Measurements from ENCODE around the gene DENND5B.

DNA sequence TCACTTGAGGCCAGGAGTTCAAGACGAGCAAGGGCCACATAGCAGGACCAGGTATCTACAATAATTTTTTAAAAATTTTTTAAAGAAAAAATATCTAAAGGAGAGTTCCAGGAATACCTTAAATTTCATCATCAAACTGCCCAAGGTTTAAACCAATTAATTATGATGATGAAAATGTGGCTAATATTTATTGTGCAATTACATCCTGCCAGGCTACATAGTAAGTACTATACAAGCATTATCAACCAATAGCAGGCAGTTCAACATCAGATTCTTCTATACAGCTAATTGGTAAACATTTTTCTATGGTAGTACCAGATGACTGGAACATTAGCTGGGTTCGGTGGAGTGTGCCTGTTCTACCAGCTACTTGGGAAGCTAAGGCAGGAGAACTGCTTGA, 24.4 kb downstream of the DENND5B start:
- TF ChIP-seq, protein P1, sequence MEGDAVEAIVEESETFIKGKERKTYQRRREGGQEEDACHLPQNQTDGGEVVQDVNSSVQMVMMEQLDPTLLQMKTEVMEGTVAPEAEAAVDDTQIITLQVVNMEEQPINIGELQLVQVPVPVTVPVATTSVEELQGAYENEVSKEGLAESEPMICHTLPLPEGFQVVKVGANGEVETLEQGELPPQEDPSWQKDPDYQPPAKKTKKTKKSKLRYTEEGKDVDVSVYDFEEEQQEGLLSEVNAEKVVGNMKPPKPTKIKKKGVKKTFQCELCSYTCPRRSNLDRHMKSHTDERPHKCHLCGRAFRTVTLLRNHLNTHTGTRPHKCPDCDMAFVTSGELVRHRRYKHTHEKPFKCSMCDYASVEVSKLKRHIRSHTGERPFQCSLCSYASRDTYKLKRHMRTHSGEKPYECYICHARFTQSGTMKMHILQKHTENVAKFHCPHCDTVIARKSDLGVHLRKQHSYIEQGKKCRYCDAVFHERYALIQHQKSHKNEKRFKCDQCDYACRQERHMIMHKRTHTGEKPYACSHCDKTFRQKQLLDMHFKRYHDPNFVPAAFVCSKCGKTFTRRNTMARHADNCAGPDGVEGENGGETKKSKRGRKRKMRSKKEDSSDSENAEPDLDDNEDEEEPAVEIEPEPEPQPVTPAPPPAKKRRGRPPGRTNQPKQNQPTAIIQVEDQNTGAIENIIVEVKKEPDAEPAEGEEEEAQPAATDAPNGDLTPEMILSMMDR (IDR thresholded peaks at IDR 0.05), result no peak
- TF ChIP-seq POLR2A (IDR thresholded peaks at IDR 0.05), result no peak
